NCI-H748 (cell line): Measurements from ENCODE around the gene SMYD3.

Experiments
- DNase-seq: peaks from one replicate; lab custom pipeline; 2025; ENCODE audit not compliant: unreplicated experiment; lab: John Stamatoyannopoulos, UW

Gene SMYD3

GRCh38 chr1:246189126-246189525 is 318.0 kb downstream of the SMYD3 start:
- DNase-seq, result no peak

DNA sequence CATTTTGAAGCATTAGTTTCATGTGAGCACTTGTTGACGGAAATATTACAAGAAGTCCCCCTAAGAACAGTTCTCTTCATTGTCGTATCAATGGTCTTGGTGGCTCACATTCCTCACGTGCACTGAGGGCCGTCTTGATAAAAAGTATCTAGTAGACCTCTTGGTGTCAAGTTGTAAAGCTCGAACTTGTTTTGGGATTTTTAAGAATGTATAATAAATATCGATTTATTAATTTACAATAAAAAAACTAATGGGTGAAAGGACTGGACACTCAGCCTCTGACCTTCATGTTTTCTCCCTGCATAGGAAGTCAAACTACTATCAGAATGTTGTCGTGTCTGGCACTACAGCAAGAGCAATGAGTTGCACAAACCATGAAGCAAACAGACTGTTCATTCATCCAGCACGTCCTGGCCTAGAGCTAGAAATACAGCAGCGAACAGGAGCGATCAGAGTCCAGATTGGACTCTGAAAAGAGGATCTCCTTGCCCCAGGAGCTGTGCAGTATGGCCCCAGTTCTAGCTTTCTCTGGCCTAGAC is 319.2 kb downstream of the SMYD3 start:
- DNase-seq, result no peak

GRCh38 chr1:246184503-246184902 is 322.6 kb downstream of the SMYD3 start:
- DNase-seq, result no peak

- DNase-seq, result no peak
Measured at GRCh38 chr1:246182149-246182851, 324.8 kb downstream of the SMYD3 start.

GRCh38 chr1:246181241-246181640 is 325.8 kb downstream of the SMYD3 start:
- DNase-seq, result no peak

GRCh38 chr1:246179401-246179800 is 327.7 kb downstream of the SMYD3 start:
- DNase-seq, result no peak

DNA sequence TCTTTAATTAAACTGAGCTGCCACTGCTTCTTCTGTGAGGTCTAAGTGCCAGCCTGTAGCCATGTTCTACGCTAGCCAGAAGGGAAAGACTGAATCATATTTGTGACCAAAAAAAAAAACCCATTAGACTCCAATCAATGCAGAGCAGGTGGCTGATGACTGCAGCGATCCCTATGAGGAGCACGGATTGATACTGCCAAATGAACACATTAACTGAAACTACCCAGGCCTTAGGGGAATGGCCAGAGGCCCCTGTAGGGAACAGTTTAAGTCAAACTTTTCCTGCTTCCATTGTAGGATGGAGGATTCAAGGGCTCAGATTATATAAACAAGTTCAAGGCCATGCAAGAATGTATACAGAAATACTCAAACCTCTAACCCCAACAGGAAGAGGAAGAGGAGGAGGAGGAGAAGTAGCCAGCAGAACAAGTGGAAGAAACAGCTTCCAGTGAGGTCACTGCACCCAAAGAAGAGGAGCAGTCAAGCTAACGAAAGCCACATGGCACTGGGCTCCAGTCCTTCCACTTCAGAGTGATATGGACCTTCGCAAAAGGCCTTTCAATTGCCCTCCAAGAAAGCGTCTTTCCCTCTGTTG is 328.3 kb downstream of the SMYD3 start:
- DNase-seq, result peak; percentile 47

DNA sequence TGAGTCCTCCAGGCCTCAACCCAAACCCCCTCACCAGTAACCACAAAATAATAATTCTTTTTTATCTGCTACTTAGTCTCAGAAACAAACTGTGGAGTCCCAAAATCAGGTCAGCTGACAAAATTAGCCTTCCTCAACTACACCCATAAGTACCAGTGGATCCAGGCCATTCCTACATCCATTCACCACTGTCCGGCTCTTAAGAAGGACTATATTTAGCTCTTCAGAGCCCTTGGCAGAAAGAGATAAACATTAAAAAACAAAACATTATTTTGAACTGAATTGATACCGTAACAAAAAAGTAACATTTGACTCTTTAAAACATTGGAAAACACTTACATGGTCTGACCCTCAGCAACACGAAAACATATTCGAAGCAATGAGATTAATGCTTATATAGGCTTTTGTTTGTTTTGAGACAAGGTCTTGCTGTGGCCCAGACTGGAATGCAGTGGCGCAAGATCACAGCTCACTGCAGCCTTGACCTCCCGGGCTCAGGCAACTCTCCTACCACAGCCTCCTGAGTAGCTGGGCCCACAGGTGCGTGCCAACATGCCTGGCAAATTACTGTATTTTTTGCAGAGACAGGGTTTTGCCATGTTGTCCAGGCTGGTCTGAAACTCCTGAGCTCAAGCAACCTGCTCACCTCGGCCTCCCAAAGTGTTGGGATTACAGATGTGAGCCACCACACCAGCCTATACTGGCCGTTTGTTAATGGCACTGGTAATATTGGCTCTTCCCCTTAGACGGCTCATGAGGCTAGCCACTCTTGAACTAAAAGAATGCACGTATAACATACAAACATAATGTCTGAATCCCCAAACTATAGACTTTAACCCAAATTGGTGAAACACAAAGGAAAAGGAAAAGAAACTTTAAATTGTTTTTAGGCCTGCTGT is 330.7 kb downstream of the SMYD3 start:
- DNase-seq, result no peak

DNA sequence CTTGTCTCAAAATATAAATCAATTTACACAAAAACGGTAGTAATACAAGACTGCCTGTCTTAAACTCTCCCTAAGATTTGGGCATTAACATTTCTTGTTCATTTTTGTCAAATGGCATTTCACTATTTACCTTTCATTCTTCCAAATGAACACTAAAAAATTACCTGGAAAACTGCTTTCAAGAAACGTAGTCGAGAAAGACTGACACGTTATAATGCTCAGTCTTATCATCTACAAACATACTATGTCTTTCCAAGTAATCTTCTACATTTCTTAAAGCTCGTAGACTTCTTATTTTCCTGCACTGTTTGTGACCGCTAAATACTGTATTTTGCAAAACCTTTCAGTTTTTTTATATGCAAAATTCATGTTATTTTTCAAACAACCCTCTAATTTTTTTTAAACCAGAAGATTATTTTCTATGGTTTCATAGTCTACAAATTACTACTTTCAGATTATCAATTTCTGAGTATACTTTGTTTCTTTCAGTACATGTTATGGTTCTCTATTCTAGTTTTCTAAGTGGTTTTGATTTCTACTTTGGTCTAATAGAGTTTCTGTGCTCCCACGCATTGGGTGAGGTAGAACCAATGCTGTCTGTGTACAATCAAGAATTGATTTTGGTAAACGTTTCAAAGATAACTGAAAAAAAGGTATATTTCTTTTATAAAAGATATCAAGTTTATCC is 336.4 kb downstream of the SMYD3 start:
- no peak for DNase-seq

DNA sequence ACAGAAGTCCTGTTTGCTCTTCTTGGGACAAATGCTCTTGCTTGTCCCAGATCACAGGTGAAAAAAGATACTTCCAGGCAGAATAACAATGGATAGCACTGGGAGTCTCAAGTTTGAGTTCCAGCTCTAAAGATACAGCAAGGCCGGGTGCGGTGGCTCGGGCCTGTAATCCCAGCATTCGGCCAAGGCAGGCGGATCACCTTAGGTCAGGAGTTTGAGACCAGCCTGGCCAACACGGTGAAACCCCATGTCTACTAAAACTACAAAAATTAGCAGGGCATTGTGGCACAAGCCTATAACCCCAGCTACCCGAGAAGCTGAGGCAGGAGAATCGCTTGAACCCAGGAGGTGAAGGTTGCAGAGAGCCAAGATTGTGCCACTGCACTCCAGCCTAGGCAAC is 337.6 kb downstream of the SMYD3 start:
- DNase-seq, result no peak

- DNase-seq, result no peak
Measured at GRCh38 chr1:246169019-246169418, 338.1 kb downstream of the SMYD3 start.

- DNase-seq, result peak; percentile 81
Measured at GRCh38 chr1:246166841-246167240, 340.2 kb downstream of the SMYD3 start.

DNA sequence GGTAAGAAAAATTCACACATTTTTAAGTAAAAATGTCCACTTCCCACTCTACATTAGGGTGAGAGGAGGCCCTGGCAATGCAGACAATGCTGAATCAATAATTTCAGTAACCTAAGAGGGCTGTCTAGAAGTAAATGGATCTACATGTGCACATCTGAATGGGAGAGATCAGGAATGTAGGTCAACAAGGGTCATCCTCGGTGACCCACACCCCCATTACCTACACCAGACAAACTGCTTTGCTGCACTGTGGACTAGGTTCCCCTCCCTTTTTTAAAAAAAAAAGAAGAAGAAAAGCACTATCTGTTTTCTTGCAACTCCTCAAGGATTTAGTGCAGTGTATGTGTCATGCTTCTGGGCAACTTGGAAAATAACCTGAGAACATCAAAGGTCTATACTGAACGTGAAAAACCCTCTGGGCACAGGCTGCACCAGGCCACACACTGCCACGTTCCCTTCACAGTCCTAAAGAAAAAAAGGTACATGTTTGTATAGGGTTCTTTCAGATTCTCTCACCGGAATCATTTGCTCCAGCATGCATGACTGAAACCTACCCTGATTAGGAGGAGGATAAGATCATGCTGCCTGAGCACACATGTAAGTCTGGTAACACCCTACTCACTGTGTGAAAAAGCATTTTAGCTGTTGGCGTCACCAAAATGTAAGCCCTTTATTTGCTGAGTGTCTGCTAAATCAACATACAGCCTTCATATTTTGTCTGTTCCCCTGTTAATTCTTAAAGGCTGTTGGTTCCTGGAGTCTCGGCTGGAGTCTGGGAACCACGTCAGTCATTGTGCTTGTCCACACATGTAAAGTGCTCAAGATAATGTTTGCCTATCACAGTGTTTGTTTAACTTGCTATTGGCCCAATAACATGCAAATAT is 341.0 kb downstream of the SMYD3 start:
- DNase-seq, result peak; percentile 91

DNA sequence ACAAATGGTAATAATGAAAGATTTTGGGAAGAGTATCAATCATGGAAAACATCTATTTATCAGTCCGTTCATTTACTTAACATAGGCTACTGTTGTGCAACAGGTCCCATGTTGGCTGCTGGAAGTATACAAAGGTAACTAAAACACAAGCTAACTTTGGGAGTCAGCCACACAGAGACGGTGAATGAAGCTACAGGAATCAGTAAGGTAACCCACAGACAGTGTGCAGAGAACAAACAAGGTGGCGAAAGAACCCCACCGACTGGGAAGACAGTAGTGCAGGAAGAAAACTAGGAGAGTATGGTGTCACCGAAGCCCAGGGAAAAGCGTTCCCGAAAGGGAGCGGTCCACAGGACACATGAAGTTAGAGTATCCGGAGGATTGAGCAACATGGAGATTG is 342.3 kb downstream of the SMYD3 start:
- DNase-seq, result no peak

- no peak for DNase-seq
Measured at GRCh38 chr1:246162560-246162959, 344.5 kb downstream of the SMYD3 start.

DNA sequence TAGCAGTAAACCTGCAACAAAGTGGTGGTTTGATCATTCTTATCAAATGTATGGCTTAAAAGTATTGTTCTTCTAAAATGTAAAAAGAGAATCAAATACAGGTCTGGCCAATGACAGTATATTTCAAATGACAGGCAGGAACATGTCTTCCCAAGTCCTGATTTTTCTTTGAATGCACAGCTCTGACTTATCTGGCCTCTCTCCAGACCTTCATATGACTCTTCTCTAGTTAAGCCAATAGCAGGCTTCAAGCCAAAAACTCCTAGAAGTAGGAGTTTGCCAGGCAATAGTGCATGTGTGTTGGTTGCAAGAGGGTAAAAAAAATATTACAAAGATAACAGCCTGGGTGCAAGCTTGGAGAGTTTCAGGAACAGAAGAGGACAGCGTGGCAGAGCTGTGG is 345.5 kb downstream of the SMYD3 start:
- no peak for DNase-seq

DNA sequence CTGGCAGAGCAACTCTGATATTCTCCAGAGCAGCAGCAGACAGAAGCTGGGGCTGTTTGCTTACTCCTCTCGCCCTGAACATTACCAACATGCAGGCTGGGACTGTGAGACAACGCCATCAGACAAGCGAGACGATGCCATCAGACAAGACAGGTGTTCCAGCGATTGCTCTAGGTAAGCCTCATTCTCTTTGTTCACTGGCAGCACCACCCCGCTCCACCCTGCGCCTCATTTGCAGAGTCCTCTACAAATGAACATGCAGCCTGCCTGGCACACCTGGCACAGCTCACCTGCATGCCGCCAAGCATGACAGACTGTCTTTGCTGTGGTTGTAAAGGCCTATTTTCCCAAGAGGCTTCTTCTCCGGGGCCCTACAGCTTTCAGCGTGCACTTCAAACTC is 346.2 kb downstream of the SMYD3 start:
- DNase-seq, result peak; percentile 20

DNA sequence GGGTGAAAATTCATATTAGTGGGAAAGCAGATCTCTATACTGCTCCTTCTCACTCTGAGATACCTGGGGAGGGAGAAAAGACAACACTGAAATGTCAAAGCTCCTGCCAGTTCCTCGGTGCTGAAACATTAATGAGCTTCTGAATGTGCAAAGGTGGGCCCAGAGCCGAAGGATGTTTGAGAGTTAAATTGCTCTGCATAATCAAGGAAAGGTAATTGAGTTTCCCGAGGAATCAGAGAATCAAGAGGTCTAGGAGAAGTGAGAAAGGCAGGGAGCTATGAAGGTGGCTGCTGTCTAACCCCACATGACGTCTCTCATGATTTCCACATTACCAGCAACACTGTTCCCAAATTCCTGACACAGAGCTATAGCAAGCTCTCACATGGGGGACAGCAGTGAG is 346.7 kb downstream of the SMYD3 start:
- DNase-seq, result no peak

- no peak for DNase-seq
Measured at GRCh38 chr1:246159279-246160227, 347.5 kb downstream of the SMYD3 start.
